ENCODE measurements around the gene TMEM181.

TMEM181 gene

DNA sequence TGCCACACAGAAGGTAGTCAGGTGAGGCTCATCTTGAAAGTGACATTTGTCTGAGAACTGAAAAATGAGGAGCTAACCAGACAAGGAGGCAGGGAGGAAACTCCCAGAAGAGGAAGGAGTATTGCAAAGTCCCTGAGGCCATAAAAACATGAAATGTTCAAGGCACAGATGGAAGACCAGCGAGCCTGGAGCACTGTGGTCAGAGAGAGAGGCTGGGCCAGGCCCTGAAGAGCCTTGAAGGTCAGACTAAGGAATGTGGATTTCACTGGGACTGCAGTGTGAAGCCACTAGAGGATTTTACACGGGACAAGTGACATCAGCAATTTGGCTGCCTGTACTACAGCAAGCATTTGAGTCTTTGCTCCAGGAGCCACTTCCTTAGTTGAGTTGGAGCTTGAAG is 21.1 kb upstream of the TMEM181 start:
- no peak overlapping the region for H3K27ac ChIP-seq (replicated peaks)
- TF ChIP-seq GABPA (IDR thresholded peaks at IDR 0.05; ENCODE audit: low read depth) (no peak), SPI1 (IDR thresholded peaks at IDR 0.05; ENCODE audit: borderline replicate concordance, low read depth) (no peak), POLR2AphosphoS5 (IDR thresholded peaks at IDR 0.05; ENCODE audit: low read depth) (no peak)
- TF ChIP-seq, protein P1, sequence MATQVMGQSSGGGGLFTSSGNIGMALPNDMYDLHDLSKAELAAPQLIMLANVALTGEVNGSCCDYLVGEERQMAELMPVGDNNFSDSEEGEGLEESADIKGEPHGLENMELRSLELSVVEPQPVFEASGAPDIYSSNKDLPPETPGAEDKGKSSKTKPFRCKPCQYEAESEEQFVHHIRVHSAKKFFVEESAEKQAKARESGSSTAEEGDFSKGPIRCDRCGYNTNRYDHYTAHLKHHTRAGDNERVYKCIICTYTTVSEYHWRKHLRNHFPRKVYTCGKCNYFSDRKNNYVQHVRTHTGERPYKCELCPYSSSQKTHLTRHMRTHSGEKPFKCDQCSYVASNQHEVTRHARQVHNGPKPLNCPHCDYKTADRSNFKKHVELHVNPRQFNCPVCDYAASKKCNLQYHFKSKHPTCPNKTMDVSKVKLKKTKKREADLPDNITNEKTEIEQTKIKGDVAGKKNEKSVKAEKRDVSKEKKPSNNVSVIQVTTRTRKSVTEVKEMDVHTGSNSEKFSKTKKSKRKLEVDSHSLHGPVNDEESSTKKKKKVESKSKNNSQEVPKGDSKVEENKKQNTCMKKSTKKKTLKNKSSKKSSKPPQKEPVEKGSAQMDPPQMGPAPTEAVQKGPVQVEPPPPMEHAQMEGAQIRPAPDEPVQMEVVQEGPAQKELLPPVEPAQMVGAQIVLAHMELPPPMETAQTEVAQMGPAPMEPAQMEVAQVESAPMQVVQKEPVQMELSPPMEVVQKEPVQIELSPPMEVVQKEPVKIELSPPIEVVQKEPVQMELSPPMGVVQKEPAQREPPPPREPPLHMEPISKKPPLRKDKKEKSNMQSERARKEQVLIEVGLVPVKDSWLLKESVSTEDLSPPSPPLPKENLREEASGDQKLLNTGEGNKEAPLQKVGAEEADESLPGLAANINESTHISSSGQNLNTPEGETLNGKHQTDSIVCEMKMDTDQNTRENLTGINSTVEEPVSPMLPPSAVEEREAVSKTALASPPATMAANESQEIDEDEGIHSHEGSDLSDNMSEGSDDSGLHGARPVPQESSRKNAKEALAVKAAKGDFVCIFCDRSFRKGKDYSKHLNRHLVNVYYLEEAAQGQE (IDR thresholded peaks at IDR 0.05; ENCODE audit: insufficient replicate concordance, low read depth), result no peak
- H3K4me3 ChIP-seq (replicated peaks; ENCODE audit: insufficient read depth, low read length), result no peak overlapping the region
- no peak for DNase-seq (ENCODE audit: low read depth in 1 of 2, low spot score in 1 of 2)
- H3K27me3 ChIP-seq (ENCODE audit: insufficient read depth, poor library complexity, severe bottlenecking), result peaks cover 34% of the 10 kb centered on the region

DNA sequence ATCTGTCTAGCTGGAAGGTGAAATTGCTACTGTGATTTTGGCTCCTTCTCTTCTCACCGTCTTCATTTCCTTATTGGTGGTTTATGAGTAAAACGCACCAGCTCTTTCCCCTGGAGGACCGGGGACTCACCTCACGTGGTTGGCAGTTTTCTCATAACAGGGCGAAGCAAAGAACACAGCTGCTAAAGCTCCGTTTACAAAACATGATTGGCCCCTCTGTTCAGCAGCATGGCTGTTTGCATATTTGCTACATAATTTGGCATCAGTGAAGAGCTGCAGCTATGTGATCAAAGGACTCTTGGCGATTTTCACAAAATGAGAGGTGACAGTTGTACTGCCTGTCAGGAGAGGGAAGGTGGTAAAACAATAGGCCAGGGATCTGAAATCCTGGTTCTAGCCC is 20.5 kb upstream of the TMEM181 start:
- Histone ChIP-seq H3K27me3 (ENCODE audit: insufficient read depth, poor library complexity, severe bottlenecking) (peaks cover 32% of the 10 kb centered on the region), H3K27ac (replicated peaks) (no peak overlapping the region), H3K4me3 (replicated peaks; ENCODE audit: insufficient read depth, low read length) (no peak overlapping the region)
- TF ChIP-seq, protein P1 (IDR thresholded peaks at IDR 0.05; ENCODE audit: insufficient replicate concordance, low read depth), result no peak
- TF ChIP-seq, protein P2, sequence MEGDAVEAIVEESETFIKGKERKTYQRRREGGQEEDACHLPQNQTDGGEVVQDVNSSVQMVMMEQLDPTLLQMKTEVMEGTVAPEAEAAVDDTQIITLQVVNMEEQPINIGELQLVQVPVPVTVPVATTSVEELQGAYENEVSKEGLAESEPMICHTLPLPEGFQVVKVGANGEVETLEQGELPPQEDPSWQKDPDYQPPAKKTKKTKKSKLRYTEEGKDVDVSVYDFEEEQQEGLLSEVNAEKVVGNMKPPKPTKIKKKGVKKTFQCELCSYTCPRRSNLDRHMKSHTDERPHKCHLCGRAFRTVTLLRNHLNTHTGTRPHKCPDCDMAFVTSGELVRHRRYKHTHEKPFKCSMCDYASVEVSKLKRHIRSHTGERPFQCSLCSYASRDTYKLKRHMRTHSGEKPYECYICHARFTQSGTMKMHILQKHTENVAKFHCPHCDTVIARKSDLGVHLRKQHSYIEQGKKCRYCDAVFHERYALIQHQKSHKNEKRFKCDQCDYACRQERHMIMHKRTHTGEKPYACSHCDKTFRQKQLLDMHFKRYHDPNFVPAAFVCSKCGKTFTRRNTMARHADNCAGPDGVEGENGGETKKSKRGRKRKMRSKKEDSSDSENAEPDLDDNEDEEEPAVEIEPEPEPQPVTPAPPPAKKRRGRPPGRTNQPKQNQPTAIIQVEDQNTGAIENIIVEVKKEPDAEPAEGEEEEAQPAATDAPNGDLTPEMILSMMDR (IDR thresholded peaks at IDR 0.05; ENCODE audit: insufficient read depth, low read length), result no peak
- TF ChIP-seq POLR2AphosphoS5 (IDR thresholded peaks at IDR 0.05; ENCODE audit: low read depth) (no peak), SPI1 (IDR thresholded peaks at IDR 0.05; ENCODE audit: borderline replicate concordance, low read depth) (no peak), GABPA (IDR thresholded peaks at IDR 0.05; ENCODE audit: low read depth) (no peak)
- DNase-seq (ENCODE audit: low read depth in 1 of 2, low spot score in 1 of 2), result no peak

DNA sequence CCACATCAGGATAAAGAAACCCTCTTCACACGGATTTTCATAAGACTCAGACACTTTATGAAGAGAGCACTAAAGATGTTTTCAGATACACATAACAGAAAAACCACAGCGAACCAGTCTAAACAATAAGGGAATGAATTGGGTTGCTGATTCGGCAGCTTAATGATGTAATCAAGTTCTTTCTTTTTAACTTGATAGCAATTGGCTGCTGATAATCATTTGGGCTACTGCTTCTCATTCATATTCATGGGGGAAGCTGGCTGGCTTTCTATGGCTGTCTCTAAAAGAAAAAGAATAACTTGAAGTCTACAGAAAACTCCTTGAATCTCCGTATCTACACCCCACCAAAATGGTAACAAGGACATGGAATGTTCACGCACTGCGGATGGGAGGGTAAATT is 20.0 kb upstream of the TMEM181 start:
- no peak overlapping the region for H3K27ac ChIP-seq (replicated peaks)
- DNase-seq (ENCODE audit: low read depth in 1 of 2, low spot score in 1 of 2), result no peak
- H3K27me3 ChIP-seq (ENCODE audit: insufficient read depth, poor library complexity, severe bottlenecking), result peaks cover 29% of the 10 kb centered on the region
- TF ChIP-seq, protein P2 (IDR thresholded peaks at IDR 0.05; ENCODE audit: insufficient read depth, low read length), result no peak
- TF ChIP-seq, protein P1 (IDR thresholded peaks at IDR 0.05; ENCODE audit: insufficient replicate concordance, low read depth), result no peak
- TF ChIP-seq GABPA (IDR thresholded peaks at IDR 0.05; ENCODE audit: low read depth) (no peak), POLR2AphosphoS5 (IDR thresholded peaks at IDR 0.05; ENCODE audit: low read depth) (no peak), SPI1 (IDR thresholded peaks at IDR 0.05; ENCODE audit: borderline replicate concordance, low read depth) (no peak)
- H3K4me3 ChIP-seq (replicated peaks; ENCODE audit: insufficient read depth, low read length), result no peak overlapping the region

Measured in HL-60 (cell line).